Activated T-cell treated with anti-CD3 and anti-CD28 coated beads, Interleukin-2, amount 50 U/mL, for 24 hours (primary cell): ENCODE measurements around the gene WFDC13.

Experiments
- DNase-seq: peaks from one replicate; pipeline ENCODE4 v3.0.0-alpha.2; 2020
- H3K27ac Mint-ChIP-seq: 2 replicates; pipeline ENCODE4 v1.8.0; 2020; ENCODE audit warnings: mild to moderate bottlenecking, mixed read lengths
- H3K27me3 Mint-ChIP-seq: 2 replicates; pipeline ENCODE4 v1.8.0; 2020; ENCODE audit warnings: mixed read lengths
- H3K36me3 Mint-ChIP-seq: 2 replicates; pipeline ENCODE4 v1.8.0; 2020; ENCODE audit warnings: low read depth, mixed read lengths
- H3K4me1 Mint-ChIP-seq: 2 replicates; pipeline ENCODE4 v1.8.0; 2020; ENCODE audit warnings: low read depth, mixed read lengths
- H3K4me3 Mint-ChIP-seq: 2 replicates; pipeline ENCODE4 v1.8.0; 2020; ENCODE audit warnings: mild to moderate bottlenecking, moderate library complexity, mixed read lengths
- H3K9me3 Mint-ChIP-seq: 2 replicates; pipeline ENCODE4 v1.8.0; 2020; ENCODE audit warnings: mixed read lengths

The WFDC13 gene

DNA sequence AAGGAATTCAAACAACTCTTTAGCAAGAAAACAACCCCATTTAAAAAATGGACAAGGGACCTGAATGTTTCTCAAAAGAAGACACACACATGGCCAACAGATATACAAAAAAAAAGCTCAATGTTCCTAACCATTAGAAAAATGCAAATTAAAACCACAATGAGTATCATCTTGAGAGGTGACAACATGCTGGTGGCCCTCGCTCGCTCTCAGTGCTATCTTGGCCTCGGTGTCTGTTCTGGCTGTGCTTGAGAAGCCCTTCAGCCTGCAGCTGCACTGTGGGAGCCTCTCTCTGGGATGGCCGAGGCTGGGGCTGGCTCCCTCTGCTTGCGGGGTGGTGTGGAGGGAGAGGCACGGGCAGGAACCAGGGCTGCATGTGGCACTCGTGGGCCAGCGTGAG, 33.7 kb downstream of the WFDC13 start:
- Mint-ChIP-seq H3K4me3 (no peak overlapping the region), H3K27me3 (peaks cover 64% of the 10 kb centered on the region), H3K4me1 (no peaks in the 10 kb centered on the region), H3K9me3 (peaks cover 23% of the 10 kb centered on the region), H3K36me3 (no peaks in the 10 kb centered on the region), H3K27ac (no peak overlapping the region)
- DNase-seq: no peak

DNA sequence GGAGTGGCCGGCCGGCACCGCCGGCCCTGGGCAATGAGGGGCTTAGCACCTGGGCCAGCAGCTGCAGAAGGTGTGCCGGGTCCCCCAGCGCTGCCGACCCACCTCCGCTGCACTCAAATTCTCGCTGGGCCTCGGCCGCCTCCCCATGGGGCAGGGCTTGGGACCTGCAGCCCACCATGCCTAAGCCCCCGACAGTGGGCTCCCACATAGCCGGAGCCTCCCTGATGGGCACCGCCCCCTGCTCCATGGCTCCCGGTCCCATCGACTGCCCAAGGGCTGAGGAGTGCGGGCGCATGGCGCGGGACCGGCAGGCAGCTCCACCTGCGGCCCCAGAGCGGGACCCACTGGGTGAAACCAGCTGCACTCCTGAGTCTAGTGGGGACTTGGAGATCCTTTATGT, 34.1 kb downstream of the WFDC13 start:
- no peaks in the 10 kb centered on the region for H3K4me1 Mint-ChIP-seq

DNA sequence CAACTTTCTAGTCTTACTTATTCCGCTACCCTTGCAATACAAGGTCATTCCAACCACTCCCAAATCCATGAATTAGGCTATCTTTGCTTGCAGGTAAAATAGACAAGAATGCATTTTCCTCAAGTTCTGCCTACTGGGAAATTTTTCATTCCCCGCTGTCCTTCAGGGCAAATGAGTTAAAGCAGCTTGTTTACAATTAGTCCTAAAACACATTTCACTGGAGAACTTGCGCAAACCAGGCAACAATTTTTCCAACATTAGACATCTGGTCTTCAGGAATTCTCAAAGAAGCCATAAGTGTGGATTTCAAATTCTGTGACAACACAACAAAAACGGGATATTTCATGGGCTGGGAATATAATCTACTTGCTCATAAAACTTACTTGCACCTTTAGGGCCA, 40.8 kb downstream of the WFDC13 start:
- H3K9me3 Mint-ChIP-seq: no peaks in the 10 kb centered on the region
- no peaks in the 10 kb centered on the region for H3K36me3 Mint-ChIP-seq
- H3K4me1 Mint-ChIP-seq: no peaks in the 10 kb centered on the region
- no peak overlapping the region for H3K4me3 Mint-ChIP-seq
- H3K27me3 Mint-ChIP-seq: peaks cover 32% of the 10 kb centered on the region
- no peak overlapping the region for H3K27ac Mint-ChIP-seq
- no peak for DNase-seq

More for the DNA sequence above, 34.1 kb downstream of the WFDC13 start:
- Mint-ChIP-seq H3K4me3 (no peak overlapping the region), H3K36me3 (no peaks in the 10 kb centered on the region), H3K27me3 (peaks cover 61% of the 10 kb centered on the region), H3K9me3 (peaks cover 21% of the 10 kb centered on the region), H3K27ac (no peak overlapping the region)
- DNase-seq: no peak

DNA sequence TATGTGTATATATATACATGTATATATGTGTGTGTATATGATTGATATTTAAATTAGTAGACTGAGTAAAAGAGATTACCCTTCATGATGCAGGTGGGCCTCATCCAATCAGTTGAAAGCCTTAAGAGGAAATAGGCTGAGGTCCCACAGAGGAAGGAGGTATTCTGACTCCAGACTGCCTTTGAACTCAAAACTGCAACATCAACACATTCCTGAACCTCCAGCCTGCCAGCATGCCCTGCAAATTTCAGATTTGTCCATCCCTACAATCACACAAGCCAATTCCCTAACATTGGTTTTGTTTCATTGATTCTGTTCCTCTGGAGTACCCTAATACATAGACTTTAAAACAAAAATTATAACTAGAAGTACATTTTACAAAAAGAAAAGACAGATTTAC, 43.2 kb downstream of the WFDC13 start:
- Mint-ChIP-seq H3K36me3 (no peaks in the 10 kb centered on the region), H3K27me3 (peaks cover 44% of the 10 kb centered on the region), H3K4me3 (no peak overlapping the region), H3K4me1 (no peaks in the 10 kb centered on the region), H3K9me3 (no peaks in the 10 kb centered on the region), H3K27ac (no peak overlapping the region)
- no peak for DNase-seq

DNA sequence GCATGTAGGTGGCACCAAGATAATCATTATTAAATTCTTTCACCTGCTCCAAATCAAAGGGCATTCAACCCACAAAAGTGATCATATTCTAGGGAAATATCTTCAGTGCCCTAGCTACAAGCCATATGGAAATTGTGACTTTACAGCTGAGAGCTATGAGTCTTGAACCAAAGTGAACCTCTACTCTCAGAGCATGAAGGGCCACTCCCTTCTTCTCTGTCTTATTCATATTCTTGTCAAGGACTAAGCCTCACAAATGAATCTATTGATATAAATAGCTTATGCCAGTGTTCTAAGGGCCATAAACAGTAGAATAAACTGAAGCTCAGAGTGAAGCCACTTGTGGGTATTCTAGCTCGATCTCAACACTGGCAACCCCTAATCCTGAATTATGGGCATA, 49.9 kb downstream of the WFDC13 start:
- Mint-ChIP-seq H3K36me3 (no peaks in the 10 kb centered on the region), H3K9me3 (peaks cover 12% of the 10 kb centered on the region), H3K27me3 (peaks cover 40% of the 10 kb centered on the region), H3K4me1 (peaks cover 40% of the 10 kb centered on the region), H3K27ac (peak overlapping the region; percentile 84), H3K4me3 (peak overlapping the region; percentile 11)
- DNase-seq: no peak

DNA sequence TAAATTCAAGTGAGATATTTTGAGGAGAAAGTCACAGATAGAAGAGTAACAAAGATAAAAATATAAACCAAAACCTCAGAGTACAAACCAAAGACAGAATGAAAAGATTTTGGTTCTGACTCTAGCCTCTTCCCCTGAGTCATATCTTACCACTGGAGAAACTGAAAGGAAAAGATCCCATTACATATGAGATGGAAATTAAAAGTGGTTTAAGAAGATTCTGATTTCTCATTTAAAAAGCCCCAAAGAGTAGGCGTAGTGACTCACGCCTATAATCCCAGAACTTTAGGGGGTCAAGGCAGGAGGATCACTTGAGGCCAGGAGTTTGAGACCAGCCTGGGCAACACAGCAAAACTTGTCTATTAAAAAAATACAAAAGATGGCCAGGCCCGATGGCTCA, 50.9 kb downstream of the WFDC13 start:
- peaks cover 40% of the 10 kb centered on the region for H3K4me1 Mint-ChIP-seq
- H3K27ac Mint-ChIP-seq: peak overlapping the region; percentile 84
- DNase-seq: no peak
- H3K4me3 Mint-ChIP-seq: peak overlapping the region; percentile 11
- peaks cover 12% of the 10 kb centered on the region for H3K9me3 Mint-ChIP-seq
- H3K36me3 Mint-ChIP-seq: no peaks in the 10 kb centered on the region
- H3K27me3 Mint-ChIP-seq: peaks cover 30% of the 10 kb centered on the region

DNA sequence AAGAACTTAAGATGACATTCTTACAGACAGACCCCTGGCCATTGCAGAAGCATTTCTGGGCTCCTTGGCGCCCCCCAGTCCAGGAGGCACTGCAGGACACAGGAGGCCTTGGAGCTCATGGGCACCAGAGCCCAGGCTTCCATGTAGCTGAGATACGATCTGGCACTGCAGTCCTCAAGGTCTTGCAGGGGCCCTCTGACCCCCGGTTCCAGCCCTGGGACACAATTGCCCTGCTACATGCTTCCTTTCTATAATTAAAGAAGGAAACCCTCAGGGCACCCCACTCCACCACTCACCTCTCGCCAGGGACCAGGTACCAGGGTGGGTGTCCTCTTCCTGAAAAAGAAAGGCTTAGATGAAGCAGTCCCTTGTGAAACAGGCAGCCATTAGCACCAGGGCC, 56.3 kb downstream of the WFDC13 start:
- peaks cover 20% of the 10 kb centered on the region for H3K27me3 Mint-ChIP-seq
- H3K27ac Mint-ChIP-seq: no peak overlapping the region
- no peak overlapping the region for H3K4me3 Mint-ChIP-seq
- H3K36me3 Mint-ChIP-seq: no peaks in the 10 kb centered on the region
- peaks cover 20% of the 10 kb centered on the region for H3K4me1 Mint-ChIP-seq
- no peak for DNase-seq
- H3K9me3 Mint-ChIP-seq: peaks cover 12% of the 10 kb centered on the region
